ENCODE results near the gene AP1G2. TPM values are rescaled to one million over a fixed set of nuclear protein-coding genes. Genes with fewer than 3 reads are reported as not detected.

AP1G2 gene
- total RNA-seq, 2 experiments from 2014 or later, result 193 to 198 TPM

GRCh38 chr14:23539248-23540140 lies 28.1 kb downstream of the AP1G2 start:
- Histone ChIP-seq H3K4me3 (ENCODE audit: low read length) (no peak overlapping the region), H3K27me3 (ENCODE audit: control insufficient read depth in 1 of 2, insufficient read depth in 2 of 2, low read length in 2 of 2) (no peaks in the 10 kb centered on the region), H3K4me1 (ENCODE audit: insufficient read depth, low read length) (peaks cover 4% of the 10 kb centered on the region), H3K9me3 (ENCODE audit: control insufficient read depth in 1 of 2, insufficient read depth in 1 of 2, low read length in 2 of 2) (no peaks in the 10 kb centered on the region), H3K27ac (ENCODE audit: low read depth in 1 of 2, low read length in 2 of 2) (no peak overlapping the region), H3K36me3 (ENCODE audit: insufficient read depth, low read length) (no peaks in the 10 kb centered on the region)
- Mint-ChIP-seq H3K36me3 (ENCODE audit: low read depth) (no peaks in the 10 kb centered on the region), H3K27me3 (peaks cover 5% of the 10 kb centered on the region), H3K4me1 (ENCODE audit: low read depth) (no peaks in the 10 kb centered on the region), H3K9me3 (no peaks in the 10 kb centered on the region), H3K4me3 (no peak overlapping the region), H3K27ac (no peak overlapping the region)
- ChIA-PET POLR2A (no interaction called here), CTCF (interaction anchor here (1.7 kb wide), 1 partner anchor 10 kb away, joined by 4 read pairs; no protein-coding TSS in a partner anchor)
- ATAC-seq (ENCODE audit: poor library complexity) (peak; percentile 78), DNase-seq (peak in 5 of 14 experiments; percentile 10 to 69 (median 55))
- TF ChIP-seq CTCF (IDR thresholded peaks at IDR 0.05), result peak; percentile 78
- intact Hi-C loops (cut with DNase I, micrococcal nuclease), result loop anchor here (1.0 to 5.0 kb wide), 3 partner anchors 19 to 212 kb away; no protein-coding TSS in a partner anchor

- peaks cover 5% of the 10 kb centered on the region for H3K27me3 Mint-ChIP-seq
These were observed 28.8 kb downstream of the AP1G2 start for GRCh38 chr14:23538785-23539184.

More at GRCh38 chr14:23538785-23539184, 28.8 kb downstream of the AP1G2 start:
- Mint-ChIP-seq H3K27ac (no peak overlapping the region), H3K4me1 (ENCODE audit: low read depth) (no peaks in the 10 kb centered on the region), H3K4me3 (no peak overlapping the region), H3K9me3 (no peaks in the 10 kb centered on the region), H3K36me3 (ENCODE audit: low read depth) (no peaks in the 10 kb centered on the region)
- Histone ChIP-seq H3K9me3 (ENCODE audit: control insufficient read depth in 1 of 2, insufficient read depth in 1 of 2, low read length in 2 of 2) (no peaks in the 10 kb centered on the region), H3K4me1 (ENCODE audit: insufficient read depth, low read length) (peaks cover 4% of the 10 kb centered on the region), H3K27ac (ENCODE audit: low read depth in 1 of 2, low read length in 2 of 2) (no peak overlapping the region), H3K27me3 (ENCODE audit: control insufficient read depth in 1 of 2, insufficient read depth in 2 of 2, low read length in 2 of 2) (no peaks in the 10 kb centered on the region), H3K4me3 (ENCODE audit: low read length) (no peak overlapping the region), H3K36me3 (ENCODE audit: insufficient read depth, low read length) (no peaks in the 10 kb centered on the region)
- DNase-seq, result no peak
- no peak for TF ChIP-seq CTCF (IDR thresholded peaks at IDR 0.05)
- CTCF ChIA-PET, result interaction anchor here (1.7 kb wide), 1 partner anchor 11 kb away, joined by 4 read pairs; no protein-coding TSS in a partner anchor
- POLR2A ChIA-PET, result no interaction called here
- intact Hi-C loops (cut with DNase I, micrococcal nuclease), result loop anchor here (1.0 kb wide), 1 partner anchor 60 kb away; no protein-coding TSS in a partner anchor
- ATAC-seq (ENCODE audit: poor library complexity), result no peak

All from CD4-positive, alpha-beta T cell (primary cell).